CD4-positive, CD25-positive, alpha-beta regulatory T cell (primary cell): ENCODE measurements around the gene ALDH1L1. TPM values are rescaled to one million over a fixed set of nuclear protein-coding genes. Genes with fewer than 3 reads are reported as not detected.

Experiments
- ATAC-seq, 2 donors: fragments of 150-1000 bp; cut with Tn5 transposase; one replicate each; pipeline ENCODE4 v1.10.0; 2021; ENCODE audit warnings: low read depth in 2 of 2, moderate number of reproducible peaks in 2 of 2, moderate library complexity in 1 of 2
- DNase-seq, 3 donors: peaks; one replicate each; pipeline versions ENCODE4 v3.0.0 to v3.0.0-alpha.2; 2012 to 2022; ENCODE audit warnings: mixed read lengths in 1 of 3
- H3K27ac ChIP-seq: one replicate; pipeline ENCODE4 v1.7.0; 2013; ENCODE audit warnings: mild to moderate bottlenecking, low read length; ENCODE audit not compliant: insufficient read depth, poor library complexity, severe bottlenecking
- H3K27me3 ChIP-seq: one replicate; pipeline ENCODE4 v1.7.0; 2013; ENCODE audit warnings: low read length; ENCODE audit not compliant: control insufficient read depth, insufficient read depth
- H3K36me3 ChIP-seq: one replicate; pipeline ENCODE4 v1.7.0; 2013; ENCODE audit warnings: mild to moderate bottlenecking, low read length, moderate library complexity; ENCODE audit not compliant: control insufficient read depth, insufficient read depth
- H3K4me1 ChIP-seq: 2 replicates; pipeline ENCODE4 v1.7.0; 2013; ENCODE audit warnings: mild to moderate bottlenecking, low read length; ENCODE audit not compliant: insufficient read depth, control insufficient read depth, poor library complexity, severe bottlenecking
- H3K4me3 ChIP-seq: one replicate; pipeline ENCODE4 v1.7.0; 2013; ENCODE audit warnings: low read depth, mild to moderate bottlenecking, low read length, moderate library complexity
- H3K9me3 ChIP-seq, 2 experiments: 1 replicate in 1 of 2; 2 replicates in 1 of 2; pipeline ENCODE4 v1.7.0; 2013; ENCODE audit warnings: low read length in 2 of 2, mild to moderate bottlenecking in 1 of 2, moderate library complexity in 1 of 2; ENCODE audit not compliant: control insufficient read depth in 2 of 2
- H3K27ac Mint-ChIP-seq, 3 donors: one replicate each; pipeline ENCODE4 v1.8.0; 2020 to 2022; ENCODE audit warnings: mild to moderate bottlenecking in 3 of 3, mixed read lengths in 3 of 3, moderate library complexity in 2 of 3
- H3K27me3 Mint-ChIP-seq: one replicate; pipeline ENCODE4 v1.8.0; 2022; ENCODE audit warnings: mild to moderate bottlenecking, mixed read lengths
- H3K36me3 Mint-ChIP-seq: one replicate; pipeline ENCODE4 v1.8.0; 2020; ENCODE audit warnings: mixed read lengths
- H3K4me1 Mint-ChIP-seq, 4 donors: one replicate each; pipeline ENCODE4 v1.8.0; 2020 to 2022; ENCODE audit warnings: mixed read lengths in 4 of 4, mild to moderate bottlenecking in 1 of 4
- H3K4me3 Mint-ChIP-seq, 4 donors: one replicate each; pipeline ENCODE4 v1.8.0; 2020 to 2022; ENCODE audit warnings: mild to moderate bottlenecking in 4 of 4, mixed read lengths in 4 of 4, moderate library complexity in 3 of 4
- H3K9me3 Mint-ChIP-seq, 7 donors: one replicate each; pipeline ENCODE4 v1.8.0; 2020 to 2022; ENCODE audit warnings: mixed read lengths in 7 of 7, mild to moderate bottlenecking in 3 of 7, moderate library complexity in 2 of 7
- polyA plus RNA-seq, 4 donors: library from polyadenylated mRNA; unstranded; fragments of 300-500 nt; fragmentation: Illumina TruSeq; gene quantifications; one replicate each; pipeline ENCODE4 v1.2.3, GENCODE V29; 2021
- total RNA-seq: library from RNA; stranded (reverse); gene quantifications from one replicate; pipeline ENCODE4 v1.2.3, GENCODE V29; 2022

ALDH1L1 gene
- total and polyA plus RNA-seq, 5 donors from 2014 or later = 0.08 TPM; not detected in 4

DNA sequence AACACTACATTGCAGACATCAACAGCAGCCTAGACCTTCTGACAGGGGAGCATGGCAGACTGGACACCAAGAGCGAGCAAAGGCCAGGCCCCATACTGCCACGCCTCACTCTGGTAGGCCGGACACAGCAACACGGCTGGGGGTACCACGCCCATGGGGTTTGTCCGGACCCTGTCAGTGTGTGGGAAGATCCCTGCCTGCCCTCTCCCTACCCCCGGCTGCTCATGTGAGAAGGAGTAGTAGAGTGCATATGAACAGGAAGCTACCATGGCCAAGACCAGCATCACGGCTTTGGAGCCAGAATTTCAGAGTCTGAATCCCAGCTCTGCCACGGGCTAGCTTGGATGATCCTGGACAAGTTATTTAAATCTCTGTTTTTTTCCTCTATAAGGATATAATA lies 27.9 kb downstream of the ALDH1L1 start:
- no peak overlapping the region for H3K27ac ChIP-seq
- Mint-ChIP-seq H3K4me3 (no peak overlapping the region), H3K27me3 (peaks cover 12% of the 10 kb centered on the region), H3K4me1 (no peaks in the 10 kb centered on the region), H3K36me3 (no peaks in the 10 kb centered on the region), H3K27ac (no peak overlapping the region), H3K9me3 (no peaks in the 10 kb centered on the region)
- no peaks in the 10 kb centered on the region for H3K4me1 ChIP-seq
- no peaks in the 10 kb centered on the region for H3K27me3 ChIP-seq
- H3K4me3 ChIP-seq = no peak overlapping the region
- H3K36me3 ChIP-seq = no peaks in the 10 kb centered on the region
- ATAC-seq = no peak
- no peaks in the 10 kb centered on the region for H3K9me3 ChIP-seq
- no peak for DNase-seq

DNA sequence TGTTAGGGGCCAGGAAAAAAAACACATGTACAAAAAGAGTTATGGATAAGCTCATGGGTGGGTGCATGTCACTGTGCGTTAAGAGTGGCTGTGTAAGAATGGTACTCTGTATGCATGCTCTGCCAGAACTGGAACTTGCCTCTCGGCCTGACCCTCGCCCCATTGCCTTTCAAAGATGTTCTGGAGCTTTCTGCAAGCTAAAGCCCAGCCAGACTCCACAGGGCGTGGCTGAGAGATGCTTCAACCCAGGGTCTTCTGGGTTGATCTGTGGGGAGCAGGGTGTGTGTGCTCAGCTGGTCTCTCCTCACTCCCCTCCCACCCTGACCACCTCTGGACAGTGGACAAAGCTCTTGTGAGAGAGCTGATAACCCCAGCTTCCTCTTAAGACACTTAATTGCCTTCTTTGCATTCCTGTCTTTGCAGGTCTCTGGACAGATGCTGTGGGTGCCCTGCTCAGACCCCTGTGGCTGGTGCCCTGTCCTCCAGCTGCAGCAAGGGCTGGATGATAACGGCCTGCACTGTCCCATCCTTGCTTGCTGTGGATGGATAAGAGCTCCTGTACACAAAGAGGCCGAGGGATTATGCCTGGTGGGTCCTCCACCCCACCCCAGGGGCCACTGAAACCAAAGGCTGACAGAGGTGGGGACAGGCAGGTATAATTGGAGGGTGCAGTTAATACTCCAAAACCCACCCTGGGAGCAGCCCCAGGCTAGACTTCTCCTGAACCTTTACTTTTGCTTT lies 28.7 kb downstream of the ALDH1L1 start:
- no peaks in the 10 kb centered on the region for H3K4me1 ChIP-seq
- H3K27me3 ChIP-seq = no peaks in the 10 kb centered on the region
- H3K9me3 ChIP-seq = no peaks in the 10 kb centered on the region
- Mint-ChIP-seq H3K27me3 (peaks cover 12% of the 10 kb centered on the region), H3K4me3 (no peak overlapping the region), H3K27ac (no peak overlapping the region), H3K36me3 (no peaks in the 10 kb centered on the region), H3K4me1 (no peaks in the 10 kb centered on the region), H3K9me3 (no peaks in the 10 kb centered on the region)
- DNase-seq (no peak), ATAC-seq (no peak)
- no peak overlapping the region for H3K4me3 ChIP-seq
- no peaks in the 10 kb centered on the region for H3K36me3 ChIP-seq
- H3K27ac ChIP-seq = no peak overlapping the region

DNA sequence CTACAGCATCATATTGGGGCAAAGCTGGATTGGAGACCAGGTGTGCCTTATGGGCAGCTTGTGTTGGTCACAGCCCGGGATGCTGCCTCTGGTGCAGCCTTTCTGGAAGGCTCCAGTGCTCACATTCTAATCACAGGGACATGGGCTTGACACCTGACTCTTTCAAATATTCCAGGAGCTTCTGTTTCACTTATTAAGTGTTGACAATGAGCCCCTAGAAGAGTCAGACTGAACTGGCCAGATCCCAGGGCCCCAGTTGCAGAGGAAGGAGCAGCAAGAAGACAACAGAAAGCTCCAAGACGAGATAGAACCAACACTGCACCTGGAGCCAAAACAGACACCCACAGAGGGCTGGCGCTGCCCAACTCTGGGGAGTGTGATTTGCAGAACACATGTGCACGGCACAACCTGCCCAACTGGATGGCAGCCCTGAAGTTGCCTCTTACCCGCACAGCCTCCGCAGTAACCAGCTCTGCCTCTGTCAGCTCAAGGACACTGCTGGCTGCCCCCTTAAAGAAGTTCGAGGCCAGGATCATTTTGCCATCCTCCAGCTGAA lies 30.3 kb downstream of the ALDH1L1 start:
- Mint-ChIP-seq H3K4me3 (no peak overlapping the region), H3K27ac (no peak overlapping the region), H3K9me3 (no peaks in the 10 kb centered on the region), H3K27me3 (peaks cover 10% of the 10 kb centered on the region), H3K4me1 (no peaks in the 10 kb centered on the region), H3K36me3 (no peaks in the 10 kb centered on the region)
- H3K27me3 ChIP-seq = peaks cover 1% of the 10 kb centered on the region
- no peaks in the 10 kb centered on the region for H3K36me3 ChIP-seq
- no peak overlapping the region for H3K4me3 ChIP-seq
- H3K27ac ChIP-seq = no peak overlapping the region
- ATAC-seq (no peak), DNase-seq (no peak)
- no peaks in the 10 kb centered on the region for H3K4me1 ChIP-seq
- H3K9me3 ChIP-seq = no peaks in the 10 kb centered on the region

DNA sequence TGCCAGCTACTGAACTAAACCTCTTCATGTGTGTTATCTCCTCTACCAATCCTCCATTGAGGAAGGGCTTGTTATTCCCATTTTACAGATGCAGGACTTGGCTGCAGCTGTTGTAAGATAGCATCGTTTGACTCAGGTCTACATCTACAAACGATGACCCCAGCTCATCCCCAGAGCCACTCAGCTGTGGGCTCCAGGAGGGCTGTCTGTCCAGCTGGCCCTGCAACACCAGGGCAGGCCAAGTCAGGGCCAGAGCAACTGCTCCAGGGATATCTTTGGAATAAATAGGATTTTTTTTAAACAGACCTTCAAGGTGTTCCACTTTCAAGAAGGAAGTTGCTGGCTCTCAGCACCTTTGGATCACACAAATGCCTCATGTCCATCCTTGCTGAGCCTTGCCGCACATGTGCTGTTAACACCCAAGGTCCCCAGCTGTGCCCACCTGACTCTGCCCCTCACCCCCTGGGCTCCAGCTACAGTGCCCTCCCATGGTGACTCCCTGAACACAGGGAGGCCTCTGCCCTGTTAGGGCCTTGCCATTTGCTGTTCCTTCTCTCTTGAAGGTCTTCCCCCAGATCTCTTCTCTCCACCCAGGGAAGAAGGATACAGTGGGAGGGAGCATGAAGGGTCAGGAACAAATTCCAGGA lies 31.0 kb downstream of the ALDH1L1 start:
- Histone ChIP-seq H3K27ac (no peak overlapping the region), H3K4me3 (no peak overlapping the region), H3K36me3 (no peaks in the 10 kb centered on the region), H3K9me3 (no peaks in the 10 kb centered on the region), H3K4me1 (no peaks in the 10 kb centered on the region), H3K27me3 (peaks cover 1% of the 10 kb centered on the region)
- no peak for DNase-seq
- Mint-ChIP-seq H3K27ac (no peak overlapping the region), H3K9me3 (no peaks in the 10 kb centered on the region), H3K4me1 (no peaks in the 10 kb centered on the region), H3K4me3 (no peak overlapping the region), H3K36me3 (no peaks in the 10 kb centered on the region), H3K27me3 (peaks cover 16% of the 10 kb centered on the region)
- ATAC-seq = no peak

DNA sequence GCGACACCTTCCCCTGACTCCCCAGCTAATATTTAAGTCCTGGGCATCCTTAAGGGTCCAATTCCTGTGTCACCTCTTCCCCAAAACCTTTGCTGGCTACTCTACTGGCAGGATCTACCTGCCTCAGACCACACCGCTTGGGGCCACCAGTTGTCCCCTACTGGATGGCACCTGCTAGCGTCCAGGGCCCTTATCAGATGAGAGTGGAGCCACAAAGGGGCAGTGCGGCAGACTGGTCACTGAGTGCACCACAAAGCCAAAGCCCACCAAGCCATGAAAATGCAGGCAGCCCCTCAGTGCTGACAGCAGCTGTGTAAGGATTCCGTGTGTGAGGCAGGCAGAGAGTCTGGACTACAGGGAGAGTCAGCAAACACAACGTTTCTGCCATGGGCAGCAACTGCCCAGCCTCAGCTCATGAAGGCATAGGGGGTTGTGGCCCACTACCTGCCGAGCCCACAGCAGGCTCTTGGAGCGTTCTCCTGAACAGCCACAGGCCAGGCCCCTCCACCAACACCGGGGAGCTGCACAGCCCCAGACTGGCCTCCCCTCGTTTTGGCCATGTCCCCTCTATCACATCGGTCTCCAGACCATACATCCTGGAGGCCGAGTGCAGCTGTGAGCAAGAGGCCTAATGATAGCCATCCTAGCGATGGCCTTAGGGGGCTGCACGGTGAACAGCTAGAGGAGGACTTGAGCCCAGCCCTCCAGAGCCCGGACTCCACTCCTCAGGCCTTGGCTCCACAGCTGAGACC lies 32.3 kb downstream of the ALDH1L1 start:
- no peaks in the 10 kb centered on the region for H3K4me1 Mint-ChIP-seq
- no peaks in the 10 kb centered on the region for H3K36me3 Mint-ChIP-seq
- H3K4me1 ChIP-seq = no peaks in the 10 kb centered on the region
- H3K27me3 Mint-ChIP-seq = peaks cover 23% of the 10 kb centered on the region
- no peak overlapping the region for H3K27ac ChIP-seq
- peaks cover 1% of the 10 kb centered on the region for H3K27me3 ChIP-seq
- H3K4me3 ChIP-seq = no peak overlapping the region
- no peaks in the 10 kb centered on the region for H3K9me3 ChIP-seq
- no peaks in the 10 kb centered on the region for H3K9me3 Mint-ChIP-seq
- DNase-seq = no peak
- no peak overlapping the region for H3K27ac Mint-ChIP-seq
- no peak overlapping the region for H3K4me3 Mint-ChIP-seq
- no peaks in the 10 kb centered on the region for H3K36me3 ChIP-seq
- ATAC-seq = no peak

DNA sequence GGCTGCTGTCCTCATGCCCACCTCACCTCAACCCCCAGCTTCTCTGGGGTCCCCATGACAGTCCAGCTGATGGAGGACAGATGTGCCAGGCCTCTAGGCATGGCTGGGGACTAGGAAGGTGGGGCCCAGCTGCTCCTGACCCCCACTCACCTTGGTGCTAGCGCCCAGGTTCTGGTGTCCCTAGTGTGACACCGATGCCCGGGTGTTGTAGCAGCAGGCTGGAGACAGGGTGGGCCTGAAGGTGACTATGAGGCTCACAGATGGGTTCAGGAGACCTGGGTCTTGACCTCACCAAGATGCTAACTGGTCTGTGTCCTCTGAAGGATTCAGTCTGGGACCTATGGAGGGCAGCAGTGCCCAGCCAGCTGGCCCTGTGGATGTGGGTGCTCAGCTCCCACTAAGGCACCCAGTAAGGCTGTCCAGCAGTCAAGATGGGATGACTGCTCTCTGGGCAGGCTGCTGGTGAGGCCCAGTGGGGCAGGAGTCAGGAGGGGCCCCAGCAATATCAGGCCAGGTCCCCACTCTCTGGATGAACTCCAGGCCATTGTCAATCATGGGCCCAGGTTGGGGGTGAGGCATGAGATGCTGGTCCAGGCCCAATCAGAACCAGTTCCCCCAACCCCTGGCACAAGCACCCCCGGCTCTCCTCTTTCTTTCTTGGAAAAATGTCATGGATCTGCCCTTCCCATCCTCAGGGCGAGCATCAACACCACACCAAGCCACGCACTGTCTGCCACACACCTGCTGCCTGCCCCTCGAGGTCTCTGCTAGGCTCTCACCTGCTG lies 33.0 kb downstream of the ALDH1L1 start:
- Histone ChIP-seq H3K27ac (no peak overlapping the region), H3K9me3 (no peaks in the 10 kb centered on the region), H3K4me3 (no peak overlapping the region), H3K4me1 (no peaks in the 10 kb centered on the region), H3K27me3 (peaks cover 2% of the 10 kb centered on the region), H3K36me3 (no peaks in the 10 kb centered on the region)
- no peak overlapping the region for H3K4me3 Mint-ChIP-seq
- no peak for DNase-seq
- no peak overlapping the region for H3K27ac Mint-ChIP-seq
- H3K9me3 Mint-ChIP-seq = no peaks in the 10 kb centered on the region
- ATAC-seq = no peak
- H3K4me1 Mint-ChIP-seq = no peaks in the 10 kb centered on the region
- peaks cover 28% of the 10 kb centered on the region for H3K27me3 Mint-ChIP-seq
- H3K36me3 Mint-ChIP-seq = no peaks in the 10 kb centered on the region

DNA sequence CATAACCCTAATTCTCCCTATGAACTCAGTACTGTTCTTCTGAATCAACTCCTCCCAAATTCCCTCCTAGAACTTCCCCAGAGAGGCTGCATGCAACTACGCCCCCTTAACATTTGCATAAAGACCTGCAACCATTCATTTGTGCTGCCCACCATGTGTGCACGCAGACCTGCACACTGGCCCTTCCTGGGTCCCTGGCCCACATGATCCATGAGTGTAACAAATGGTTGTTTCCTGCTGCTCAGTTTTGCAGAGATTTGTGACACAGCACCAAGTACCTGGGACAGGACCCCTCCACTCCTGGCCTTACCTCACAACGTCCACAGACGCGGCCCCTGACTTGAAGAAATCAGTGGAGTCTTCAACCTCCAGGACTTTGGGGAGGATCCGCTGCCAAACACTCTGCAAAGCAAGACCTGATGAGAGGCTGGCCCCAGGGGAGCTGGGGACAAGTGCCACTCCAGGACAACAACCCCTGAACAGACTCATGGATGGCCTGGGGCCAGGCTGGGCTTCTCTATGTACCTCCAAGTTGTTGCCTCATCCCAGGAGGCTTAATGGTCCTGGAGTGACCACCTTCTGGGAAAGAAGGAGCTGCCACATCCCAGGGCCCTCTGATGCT lies 33.8 kb downstream of the ALDH1L1 start:
- H3K27me3 Mint-ChIP-seq = peaks cover 35% of the 10 kb centered on the region
- no peak for ATAC-seq
- no peak overlapping the region for H3K4me3 Mint-ChIP-seq
- no peaks in the 10 kb centered on the region for H3K9me3 Mint-ChIP-seq
- no peaks in the 10 kb centered on the region for H3K36me3 Mint-ChIP-seq
- Histone ChIP-seq H3K36me3 (no peaks in the 10 kb centered on the region), H3K27ac (no peak overlapping the region), H3K4me3 (no peak overlapping the region), H3K4me1 (no peaks in the 10 kb centered on the region), H3K27me3 (peaks cover 6% of the 10 kb centered on the region), H3K9me3 (no peaks in the 10 kb centered on the region)
- H3K27ac Mint-ChIP-seq = no peak overlapping the region
- DNase-seq = no peak
- no peaks in the 10 kb centered on the region for H3K4me1 Mint-ChIP-seq
